ENCODE results near the gene SLF1.

The SLF1 gene

DNA sequence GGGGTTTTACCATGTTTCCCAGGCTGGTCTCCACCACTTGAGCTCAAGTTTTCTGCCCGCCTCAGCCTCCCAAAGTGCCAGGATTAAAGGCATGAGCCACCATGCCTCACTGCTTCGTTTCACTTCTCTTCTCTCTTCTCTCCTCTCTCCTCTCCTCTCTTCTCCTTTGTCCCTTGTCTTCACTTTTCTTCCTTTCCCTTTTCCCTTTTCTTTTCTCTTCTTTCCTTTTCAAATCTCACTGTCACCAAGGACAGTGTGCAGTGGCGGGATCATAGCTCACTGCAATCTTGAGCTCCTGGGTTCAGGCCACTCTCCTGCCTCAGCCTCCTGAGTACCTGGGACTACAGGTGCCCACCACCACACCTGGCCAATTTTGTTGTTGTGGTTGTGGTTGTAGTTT is 49.5 kb downstream of the SLF1 start:
- no peak for DNase-seq

DNA sequence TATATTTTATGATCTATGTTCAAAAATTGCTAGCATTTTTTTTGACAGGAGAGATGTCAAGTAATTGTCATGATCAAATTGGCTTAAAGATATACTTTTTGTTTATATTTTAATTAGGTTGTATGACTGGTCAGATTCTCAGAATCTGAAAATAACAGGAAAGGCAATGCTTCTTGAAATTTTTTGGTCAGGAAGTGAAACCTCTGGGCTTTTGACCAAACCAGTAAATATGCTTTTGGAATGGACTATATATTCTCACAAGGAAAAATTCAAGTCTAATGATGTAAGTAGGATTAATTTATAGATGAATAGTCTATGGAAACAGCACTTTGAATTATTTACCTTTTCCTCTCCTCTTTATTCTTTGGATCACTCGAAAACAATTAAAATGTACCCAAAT is 52.3 kb downstream of the SLF1 start:
- no peak for DNase-seq

GRCh38 chr5:94672746-94673145 is 54.3 kb downstream of the SLF1 start:
- peak; percentile 50 for DNase-seq

- DNase-seq, result peak; percentile 43
These were observed 56.3 kb downstream of the SLF1 start for GRCh38 chr5:94674490-94675382.

DNA sequence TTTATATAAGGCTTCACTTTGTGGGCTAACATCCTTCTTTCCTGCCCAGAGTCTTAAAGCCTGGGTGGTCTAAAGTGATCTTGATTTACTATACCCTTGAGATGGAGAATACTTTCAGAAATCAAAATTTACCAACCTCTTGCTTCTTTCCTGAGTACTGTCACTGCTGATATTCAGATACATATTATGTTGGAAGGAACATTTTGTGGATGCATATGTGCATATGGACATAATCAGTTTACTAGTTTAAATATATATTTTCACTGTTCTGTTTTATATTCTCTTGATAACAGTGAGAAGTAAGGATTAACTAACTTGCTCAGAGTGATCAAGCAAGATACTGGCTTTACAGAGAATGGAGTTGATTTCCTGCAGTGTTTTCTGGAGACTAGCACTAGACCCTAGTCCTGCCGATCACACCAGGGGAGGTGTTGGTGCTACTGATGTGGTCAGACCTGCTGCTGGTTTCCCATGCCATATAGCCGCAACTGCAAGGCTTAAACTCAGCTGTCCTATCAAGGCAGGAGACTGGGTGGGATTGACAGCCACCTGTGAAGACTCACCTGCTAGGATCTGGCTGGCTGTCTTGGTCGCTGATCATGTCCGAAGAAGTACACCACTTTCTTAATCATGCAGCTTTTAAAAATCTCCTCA is 57.6 kb downstream of the SLF1 start:
- DNase-seq, result no peak

GRCh38 chr5:94682814-94683520 is 64.5 kb downstream of the SLF1 start:
- no peak for DNase-seq

DNA sequence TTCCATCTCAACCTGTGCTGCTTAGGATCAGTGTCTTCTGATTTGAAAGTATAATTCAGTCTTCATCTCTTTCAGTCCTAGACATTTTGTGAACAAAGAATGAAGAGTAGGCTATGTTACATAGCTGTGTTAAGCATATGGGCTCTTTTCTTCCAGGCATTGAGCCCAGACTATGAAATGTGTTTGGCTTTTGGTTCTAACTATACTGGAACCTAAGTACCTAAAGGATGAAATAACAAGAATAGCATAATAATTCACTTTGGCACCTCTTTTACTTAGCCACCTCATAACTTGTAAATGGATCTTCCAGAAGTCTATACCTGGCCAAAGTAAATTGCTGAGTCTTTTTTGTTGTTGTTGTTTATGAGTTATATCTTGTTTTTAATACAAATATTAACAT is 71.4 kb downstream of the SLF1 start:
- DNase-seq, result no peak

DNA sequence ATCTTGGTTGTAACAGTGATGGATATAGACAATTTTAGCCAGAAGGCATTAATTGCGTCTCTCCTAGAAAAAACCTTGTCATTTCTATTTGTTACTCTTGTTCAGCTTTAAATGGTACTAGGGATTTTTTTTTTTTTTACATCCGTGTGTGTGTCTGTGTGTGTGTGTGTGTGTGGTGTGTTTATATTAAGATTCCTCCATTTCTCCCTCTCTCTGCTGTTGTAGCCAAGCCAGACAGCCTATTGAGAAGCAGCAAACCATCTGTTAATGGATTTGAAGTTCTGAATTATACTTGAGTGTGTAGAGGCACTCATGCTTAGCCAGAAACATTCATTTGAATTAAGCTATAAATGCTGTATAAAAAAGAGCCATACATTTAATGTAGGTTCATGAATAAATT is 72.3 kb downstream of the SLF1 start:
- no peak for DNase-seq

GRCh38 chr5:94691291-94691690 is 72.8 kb downstream of the SLF1 start:
- no peak for DNase-seq

- DNase-seq, result no peak
These were observed 73.5 kb downstream of the SLF1 start for GRCh38 chr5:94691949-94692348.

- DNase-seq, result no peak
These were observed 74.1 kb downstream of the SLF1 start for GRCh38 chr5:94692581-94692980.

- peak; percentile 71 for DNase-seq
These were observed 74.8 kb downstream of the SLF1 start for GRCh38 chr5:94693043-94693822.

DNA sequence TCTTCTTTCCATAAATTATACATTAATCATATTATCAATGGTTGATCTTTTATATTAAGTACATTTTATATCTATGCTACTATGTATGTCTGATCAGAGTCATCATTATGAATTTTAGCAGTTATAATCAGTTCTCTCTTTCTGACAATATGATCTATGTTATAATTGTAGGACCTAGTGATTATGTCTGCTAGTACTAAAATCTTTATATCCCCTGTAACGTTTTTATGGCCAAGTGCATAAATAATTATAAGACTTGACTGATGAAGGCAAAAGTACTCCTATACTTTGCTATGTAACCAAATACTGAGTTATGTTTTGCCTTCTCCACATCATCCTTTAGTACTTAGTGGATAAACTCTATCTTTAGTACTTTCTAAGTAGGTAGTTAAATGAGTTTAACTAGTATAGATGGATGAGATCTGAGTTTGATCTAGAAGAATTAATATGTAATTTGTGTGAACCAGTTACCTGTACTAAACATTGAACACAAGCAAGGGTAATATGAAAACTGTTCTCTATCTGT is 75.4 kb downstream of the SLF1 start:
- DNase-seq, result no peak

DNA sequence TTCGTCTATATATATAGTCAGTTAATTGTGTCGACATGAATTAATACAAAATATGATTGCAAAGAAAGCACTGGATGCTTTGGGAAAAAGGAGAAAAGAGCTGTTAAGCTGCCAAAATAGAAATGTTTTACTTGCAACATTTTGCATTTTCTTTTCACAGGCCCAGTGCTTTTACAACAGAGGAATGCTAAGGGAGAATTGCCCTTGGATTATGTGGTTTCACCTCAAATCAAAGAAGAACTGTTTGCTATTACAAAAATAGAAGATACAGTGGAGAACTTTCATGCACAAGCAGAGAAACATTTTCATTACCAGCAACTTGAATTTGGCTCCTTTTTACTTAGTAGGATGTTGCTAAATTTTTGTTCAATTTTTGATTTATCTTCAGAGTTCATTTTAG is 76.2 kb downstream of the SLF1 start:
- DNase-seq, result no peak

GRCh38 chr5:94698197-94698596 is 79.7 kb downstream of the SLF1 start:
- no peak for DNase-seq

DNA sequence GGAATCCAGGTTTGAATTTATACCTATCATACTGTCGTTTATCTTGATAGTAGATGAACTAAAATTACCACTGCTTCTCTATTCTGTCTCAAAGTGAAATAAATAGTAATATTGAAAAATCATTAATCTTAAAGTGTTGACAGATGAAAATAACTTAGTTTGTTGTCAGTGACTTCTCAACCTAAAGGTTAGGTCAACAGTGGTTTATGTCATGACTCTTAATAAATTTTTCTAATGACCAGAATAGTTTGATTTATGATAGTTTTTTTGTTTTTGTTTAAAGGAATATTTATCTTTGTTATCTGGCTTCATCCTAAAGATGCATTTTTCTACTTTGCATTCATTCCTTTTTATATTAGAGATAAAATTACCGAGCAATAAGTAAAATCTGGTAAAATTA is 81.1 kb downstream of the SLF1 start:
- DNase-seq, result no peak

- no peak for DNase-seq
These were observed 82.1 kb downstream of the SLF1 start for GRCh38 chr5:94700592-94700991.

DNA sequence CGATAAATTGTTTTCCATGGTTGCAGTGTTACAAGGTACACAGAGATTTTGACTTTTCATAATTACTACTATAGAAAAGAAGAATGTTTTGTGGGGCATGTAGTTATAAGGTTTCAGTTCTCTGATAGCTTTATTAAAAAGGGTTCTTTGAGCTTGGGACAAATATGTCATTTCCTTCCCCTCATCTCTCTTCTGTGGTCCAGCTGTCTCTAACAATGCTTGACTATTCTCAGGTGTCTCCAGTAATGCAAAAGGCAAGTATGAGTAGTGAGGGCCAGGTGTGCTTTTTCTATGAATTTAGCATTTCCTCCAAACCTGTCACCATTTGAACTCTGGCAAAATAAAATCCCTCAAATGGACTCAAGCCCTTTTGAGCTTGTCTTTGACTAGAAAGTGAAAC is 84.3 kb downstream of the SLF1 start:
- DNase-seq, result no peak

DNA sequence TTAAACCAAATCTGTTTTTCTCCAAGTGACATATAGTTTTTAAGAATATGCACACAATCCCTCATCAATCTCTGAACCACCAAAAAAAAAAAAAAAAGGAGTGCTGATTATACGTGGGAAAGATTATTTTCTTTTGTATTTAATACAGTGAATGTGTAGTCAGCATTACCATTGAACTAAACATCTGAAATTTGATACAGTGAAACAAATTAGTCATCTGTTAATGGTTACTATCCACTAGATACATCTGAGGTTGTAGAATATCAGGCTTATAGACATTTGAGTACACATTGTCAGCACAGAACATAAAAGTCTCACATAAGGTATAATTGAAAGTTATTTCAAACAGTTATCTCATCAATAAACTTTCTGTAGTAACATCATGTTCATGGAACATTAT is 87.0 kb downstream of the SLF1 start:
- no peak for DNase-seq

DNA sequence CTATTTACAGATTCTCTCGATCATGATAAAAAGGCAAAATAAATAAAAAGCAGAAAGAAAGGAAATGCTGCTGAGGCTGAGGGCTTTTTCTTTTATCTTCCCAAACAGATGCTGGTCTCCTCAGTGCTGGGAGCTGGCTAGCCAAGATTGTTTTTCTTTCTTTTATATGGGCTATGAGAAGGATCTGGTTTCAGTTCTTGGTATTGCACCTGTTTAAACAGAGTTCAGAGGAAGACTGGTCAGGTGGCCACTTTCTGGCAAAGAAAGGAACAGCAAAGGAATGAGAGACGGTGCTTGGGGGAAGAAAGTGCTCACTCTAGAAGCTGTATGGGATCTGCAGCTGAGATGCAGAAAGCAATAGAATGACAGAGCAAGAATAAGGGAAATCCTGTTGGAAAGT is 88.9 kb downstream of the SLF1 start:
- no peak for DNase-seq

- no peak for DNase-seq
These were observed 90.8 kb downstream of the SLF1 start for GRCh38 chr5:94709277-94709676.

DNA sequence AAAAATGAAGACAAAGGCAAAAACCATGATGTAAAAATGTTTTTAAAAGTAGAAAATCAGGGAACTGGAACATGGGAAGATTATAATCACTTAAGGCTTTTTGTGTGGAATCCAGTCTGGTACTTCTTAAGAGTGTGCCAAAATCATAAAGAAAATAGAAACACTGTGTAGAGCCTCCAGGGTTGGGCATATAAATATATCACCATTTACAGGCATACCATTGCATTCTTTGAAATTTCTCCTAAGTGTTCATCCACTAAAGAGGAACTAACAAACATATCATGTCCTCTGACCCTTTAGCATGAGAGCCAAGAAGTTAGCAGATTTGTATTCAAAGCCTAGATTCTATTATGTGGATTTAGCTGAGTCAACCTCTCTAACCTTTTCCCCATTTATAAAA is 93.3 kb downstream of the SLF1 start:
- no peak for DNase-seq

DNA sequence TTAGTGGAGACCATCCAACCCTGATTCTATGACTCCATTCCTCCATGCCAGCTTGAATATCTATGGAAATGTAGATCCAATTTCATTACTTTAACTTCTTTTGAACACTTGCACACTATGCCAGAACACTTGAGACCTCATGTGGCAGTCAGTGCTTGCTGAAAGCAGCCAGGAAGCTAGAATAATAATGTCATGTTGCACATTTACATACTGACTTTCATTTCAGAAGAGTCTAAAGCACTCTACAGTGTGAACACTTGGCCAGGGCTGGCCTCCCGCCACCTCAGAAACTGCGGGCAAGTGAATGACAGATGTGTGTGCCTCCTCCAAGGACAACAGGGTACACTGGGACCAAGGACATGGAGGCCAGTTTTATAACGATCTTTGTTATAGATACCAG is 97.3 kb downstream of the SLF1 start:
- DNase-seq, result no peak
